GM21717 (cell line): ENCODE data around the gene HLA-DRA.

Experiments used
- ATAC-seq: cut with Tn5 transposase; IDR thresholded peaks from one replicate; pipeline ENCODE4 v1.9.1; 2021; ENCODE audit warnings: mild to moderate bottlenecking, moderate library complexity; ENCODE audit not compliant: unreplicated experiment

HLA-DRA gene

DNA sequence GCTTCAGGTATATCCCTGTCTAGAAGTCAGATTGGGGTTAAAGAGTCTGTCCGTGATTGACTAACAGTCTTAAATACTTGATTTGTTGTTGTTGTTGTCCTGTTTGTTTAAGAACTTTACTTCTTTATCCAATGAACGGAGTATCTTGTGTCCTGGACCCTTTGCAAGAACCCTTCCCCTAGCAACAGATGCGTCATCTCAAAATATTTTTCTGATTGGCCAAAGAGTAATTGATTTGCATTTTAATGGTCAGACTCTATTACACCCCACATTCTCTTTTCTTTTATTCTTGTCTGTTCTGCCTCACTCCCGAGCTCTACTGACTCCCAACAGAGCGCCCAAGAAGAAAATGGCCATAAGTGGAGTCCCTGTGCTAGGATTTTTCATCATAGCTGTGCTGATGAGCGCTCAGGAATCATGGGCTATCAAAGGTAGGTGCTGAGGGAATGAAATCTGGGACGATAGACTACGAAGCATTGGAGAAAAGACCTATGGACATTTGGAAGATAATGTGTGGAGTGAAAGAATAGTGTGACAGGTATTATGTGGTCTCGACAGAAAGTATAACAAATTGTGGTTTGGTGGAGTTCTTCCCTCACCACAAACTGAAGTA is at the start of gene HLA-DRA:
Gene HLA-DRA (plus strand): TSS at position 286 of the 613 bp plus-strand sequence. CDS start 64 bp downstream, at position 350.
- peak; percentile 58 for ATAC-seq

DNA sequence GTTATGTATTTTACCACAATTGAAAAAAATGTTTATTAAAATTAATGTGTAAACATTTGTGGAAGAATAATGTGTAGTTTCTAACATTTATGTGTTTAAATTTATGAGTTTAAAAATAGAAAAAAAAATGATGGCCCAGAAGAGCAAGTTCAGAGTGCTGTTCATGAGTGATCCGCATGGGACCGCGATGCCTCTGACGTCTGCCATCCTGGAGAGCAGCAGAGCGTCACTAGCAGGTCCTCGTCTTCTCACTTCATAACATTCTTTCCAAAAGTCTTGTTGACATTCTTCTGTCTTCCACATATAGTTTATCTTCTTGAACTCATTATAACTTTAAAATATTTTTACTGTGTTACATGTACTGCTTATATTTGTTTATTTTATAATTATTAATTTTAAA is 48.2 kb upstream of the HLA-DRA start:
- ATAC-seq: no peak

DNA sequence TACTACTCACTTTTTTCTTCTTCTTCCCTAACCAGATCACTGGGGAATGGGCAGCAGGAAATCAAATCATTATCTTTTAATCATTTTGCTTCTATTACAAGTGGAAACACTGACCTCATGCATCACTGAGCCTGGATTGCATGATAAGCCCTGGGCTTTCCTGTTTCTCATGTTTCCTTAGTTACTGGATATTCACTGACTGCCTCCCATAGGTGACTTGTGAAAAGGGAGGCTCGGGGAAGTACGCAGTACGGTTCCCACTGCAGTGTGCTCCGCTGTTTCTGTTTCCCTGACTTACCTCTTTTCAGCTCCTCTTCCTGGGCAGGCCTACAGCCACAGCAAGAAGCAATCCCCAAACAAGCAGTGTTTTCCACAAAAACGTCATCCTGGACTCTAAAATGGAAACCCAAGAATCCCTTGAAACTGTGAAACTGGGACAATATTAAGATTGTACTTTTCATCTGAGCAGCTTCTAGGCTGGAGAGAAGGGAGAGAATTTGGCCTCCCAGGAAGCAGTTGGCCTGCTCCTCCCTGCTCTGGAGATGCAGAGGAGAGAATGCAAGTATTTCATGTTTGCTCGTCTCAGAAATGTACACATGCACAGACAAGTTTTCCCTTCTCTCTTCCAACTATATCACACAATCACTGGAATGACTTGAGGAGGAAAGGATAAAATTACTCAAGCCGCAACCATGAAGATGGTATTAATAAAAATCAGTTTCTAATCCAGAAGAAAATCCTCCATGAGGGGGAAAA is 45.8 kb upstream of the HLA-DRA start:
- ATAC-seq: no peak

DNA sequence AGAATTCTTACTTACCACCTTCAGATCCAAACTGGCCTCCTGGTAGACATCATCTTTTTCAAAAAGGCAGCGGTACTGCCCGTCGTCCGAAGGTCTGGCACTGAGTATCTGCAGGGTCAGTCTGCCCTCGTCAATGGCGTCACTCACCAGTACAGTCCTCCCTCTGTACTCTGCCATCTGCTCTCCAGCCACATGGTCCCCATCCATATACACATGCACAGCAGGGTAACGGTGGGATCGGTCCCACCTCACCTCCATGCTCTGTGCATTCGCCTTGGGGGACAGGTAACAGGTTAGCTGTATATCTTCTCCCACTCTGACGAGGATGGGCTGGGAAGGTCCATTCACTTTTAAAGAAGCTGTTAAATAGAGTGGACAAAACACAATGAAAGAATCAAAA is 43.7 kb upstream of the HLA-DRA start:
- ATAC-seq: no peak

DNA sequence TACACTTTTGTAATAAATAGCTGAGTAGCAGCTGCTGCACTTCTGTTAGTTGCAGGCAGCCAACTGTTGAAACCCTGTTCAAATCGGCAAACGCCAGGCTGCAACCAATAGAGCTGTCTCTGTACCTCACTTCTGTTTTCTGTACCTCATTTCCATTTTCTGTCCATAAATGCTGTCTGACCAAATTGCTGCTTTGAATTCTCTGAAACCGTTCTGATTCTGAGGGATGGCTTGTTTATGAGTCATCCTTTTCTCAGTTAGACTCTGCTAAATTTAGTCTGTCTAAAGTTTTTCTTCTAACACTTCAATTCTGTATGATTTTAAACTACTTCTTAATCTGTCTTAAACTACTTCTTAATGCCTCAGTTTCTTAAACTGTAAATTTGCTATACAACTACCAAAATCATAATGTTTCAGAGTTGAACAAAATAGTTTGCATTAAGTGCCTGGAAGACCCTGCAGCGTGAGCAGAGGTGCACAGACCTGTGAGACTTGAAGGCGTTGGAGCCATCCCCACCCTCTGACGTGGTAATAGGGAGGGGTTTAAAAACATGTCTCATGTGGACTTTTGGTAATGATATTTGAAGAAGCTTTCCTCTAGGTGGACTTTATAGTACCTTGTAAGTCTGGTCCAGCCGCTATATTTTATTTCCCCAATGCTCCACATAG is 42.3 kb upstream of the HLA-DRA start:
- peak; percentile 71 for ATAC-seq

DNA sequence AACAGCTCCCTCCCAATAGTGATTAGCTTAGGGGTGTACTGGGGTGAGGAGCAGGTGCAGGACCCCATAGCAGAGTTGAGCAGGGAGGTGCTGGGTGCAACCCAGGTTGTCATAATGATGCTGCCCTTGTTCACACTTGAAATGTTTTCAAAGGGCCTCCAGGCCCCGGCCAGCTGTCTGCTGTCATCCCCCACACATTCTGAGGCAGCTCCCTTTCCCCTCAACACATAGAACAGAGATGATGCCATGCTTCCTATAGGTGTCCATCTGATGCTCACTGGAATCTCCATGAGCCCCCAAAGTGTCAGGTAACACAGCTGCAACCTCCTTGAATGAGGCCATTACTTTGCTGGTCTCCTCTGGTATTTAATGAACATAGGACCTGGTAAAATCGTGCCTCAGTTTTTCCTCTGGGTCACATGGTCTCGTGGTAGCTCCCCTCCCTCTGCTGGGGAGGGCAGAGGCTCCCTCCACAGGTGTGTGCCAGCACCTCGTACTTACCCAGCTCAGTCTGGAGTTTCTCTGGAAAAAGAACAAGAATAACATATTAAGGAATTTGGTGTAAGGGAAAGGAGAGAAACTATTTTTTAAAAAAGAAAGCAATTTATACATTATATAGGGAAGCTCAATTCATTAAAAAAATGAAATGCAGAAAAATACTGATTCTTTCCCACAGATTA is 38.3 kb upstream of the HLA-DRA start:
- no peak for ATAC-seq

DNA sequence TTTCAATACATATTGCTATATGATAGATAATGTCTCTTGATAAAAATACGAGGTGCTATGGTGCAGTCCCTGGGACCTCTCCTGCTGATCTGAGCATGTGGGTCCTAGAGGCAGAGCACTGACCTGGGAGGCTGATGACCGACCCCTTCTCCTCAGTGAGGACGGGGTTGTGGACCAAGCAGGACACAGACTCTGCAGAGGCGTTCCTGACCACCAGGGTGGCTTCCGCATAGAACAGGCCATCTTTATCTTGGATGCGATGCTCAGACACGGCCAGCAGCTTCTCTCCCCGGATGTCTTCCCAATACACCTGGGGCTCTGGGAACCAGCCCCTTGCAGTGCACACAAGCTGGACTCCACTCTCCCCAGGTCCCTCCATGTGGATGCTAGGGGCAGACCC is 36.9 kb upstream of the HLA-DRA start:
- ATAC-seq: no peak

DNA sequence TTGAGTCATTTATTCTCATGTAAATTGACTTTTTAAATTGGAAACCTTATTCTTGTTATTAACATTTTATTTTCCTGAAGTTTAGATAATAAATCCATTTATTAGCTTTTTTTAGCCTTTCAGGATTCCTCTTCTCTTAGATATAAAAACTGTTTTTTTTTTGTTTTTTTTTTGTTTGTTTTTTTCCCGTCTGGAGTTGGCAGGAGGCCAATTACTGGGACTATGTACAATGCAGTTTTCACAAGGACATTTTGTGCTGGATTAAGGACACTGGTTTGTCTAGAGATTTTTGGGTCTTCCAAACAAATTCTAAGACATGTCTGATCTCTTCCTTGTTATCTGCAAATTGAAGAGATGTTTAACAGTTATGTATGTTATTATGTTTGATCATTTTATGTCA is 34.0 kb upstream of the HLA-DRA start:
- ATAC-seq: no peak

DNA sequence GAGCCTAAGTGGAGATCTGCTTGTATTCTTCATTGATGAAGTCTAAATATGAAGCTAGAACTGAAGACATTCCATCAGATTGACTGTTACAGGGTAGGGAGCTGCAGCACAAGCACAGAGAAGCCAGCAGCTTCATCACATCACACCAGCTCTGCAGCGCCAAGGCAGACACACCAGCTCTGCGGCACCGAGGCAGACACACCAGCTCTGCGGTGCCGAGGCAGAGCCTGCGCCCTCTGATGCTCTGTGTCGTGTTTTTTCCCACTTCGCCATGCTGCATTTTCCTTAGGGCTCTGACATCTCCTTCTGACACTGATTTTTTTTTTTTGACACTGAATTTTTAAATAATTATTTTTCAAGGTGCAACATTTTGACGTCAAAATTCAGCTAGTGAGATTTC is 33.5 kb upstream of the HLA-DRA start:
- ATAC-seq: no peak

DNA sequence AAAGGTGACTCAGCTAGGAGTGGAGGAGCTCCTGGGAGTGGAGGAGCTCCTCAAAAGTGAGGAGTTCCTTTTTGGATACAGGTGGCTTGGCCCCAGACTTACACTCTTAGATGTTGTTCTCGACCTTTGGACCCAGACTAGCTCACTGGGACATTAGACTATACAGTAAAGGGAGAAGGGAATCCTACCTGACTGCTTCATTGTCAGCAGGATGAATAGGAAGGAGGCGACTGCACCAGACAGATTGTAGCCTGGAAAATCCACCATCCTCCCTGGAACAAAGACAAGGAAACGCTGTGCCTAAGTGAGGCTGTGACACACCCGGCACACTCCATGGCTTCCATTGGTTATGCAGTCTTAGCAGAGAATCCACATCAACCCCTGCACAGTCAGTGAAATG is 32.8 kb upstream of the HLA-DRA start, which contains the start of gene BTNL2:
Gene BTNL2 (minus strand): TSS at position 325 of the 400 bp plus-strand sequence. CDS start 58 bp downstream, at position 267.
- no peak for ATAC-seq

DNA sequence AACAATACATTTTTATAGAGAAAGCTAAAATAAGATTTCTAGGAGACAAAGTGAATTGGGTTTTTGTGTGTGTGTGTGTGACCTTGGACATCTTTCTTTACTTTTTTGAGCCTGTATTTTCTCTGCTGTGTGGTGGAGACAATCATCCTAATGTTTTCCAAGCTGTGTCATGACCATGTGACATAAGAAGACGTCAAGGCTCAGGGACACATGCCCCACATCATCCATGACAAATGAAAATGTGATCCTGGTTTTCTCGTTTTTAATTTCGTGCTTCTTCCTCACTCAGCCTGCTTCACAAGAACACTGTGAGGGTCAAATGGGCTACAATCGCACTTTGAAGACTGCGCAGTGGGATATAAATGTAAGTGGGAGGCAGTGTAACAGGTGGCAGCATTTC is 28.8 kb upstream of the HLA-DRA start:
- ATAC-seq: no peak

DNA sequence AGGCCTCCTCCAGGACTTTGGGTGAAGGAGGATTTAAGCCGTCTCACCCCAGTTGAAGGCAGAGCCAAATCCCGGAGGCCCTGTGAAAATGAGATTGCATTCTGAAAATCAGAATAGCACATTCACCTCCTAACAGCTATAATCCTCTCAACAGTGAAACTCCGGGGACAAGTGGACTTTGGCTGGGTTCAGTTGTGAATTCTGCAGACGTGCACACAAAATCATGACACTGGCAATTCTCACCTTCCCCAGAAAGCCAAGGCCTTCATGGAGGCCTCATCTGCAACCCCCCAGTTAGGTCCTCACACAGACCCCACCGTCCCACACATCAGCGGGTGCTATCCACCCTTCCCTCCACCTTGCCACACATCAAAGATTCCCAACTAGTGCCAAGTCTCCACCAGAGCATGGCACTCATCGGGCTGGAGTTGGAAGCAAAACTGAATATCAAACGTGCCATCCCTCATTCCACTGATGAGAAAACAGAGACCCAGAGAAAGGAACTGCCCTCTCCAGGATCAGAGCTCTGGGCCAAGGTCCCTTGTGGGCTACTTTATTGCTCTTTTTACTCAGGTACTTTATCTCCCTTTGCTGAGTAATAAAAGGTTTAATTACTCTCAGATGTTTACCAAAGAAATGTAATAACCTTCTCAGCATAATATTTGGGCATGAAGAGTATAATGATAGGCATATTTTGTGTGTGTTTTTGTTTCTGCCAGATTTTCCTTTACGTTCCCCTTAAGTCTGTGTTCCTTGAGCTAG is 27.9 kb upstream of the HLA-DRA start:
- no peak for ATAC-seq

DNA sequence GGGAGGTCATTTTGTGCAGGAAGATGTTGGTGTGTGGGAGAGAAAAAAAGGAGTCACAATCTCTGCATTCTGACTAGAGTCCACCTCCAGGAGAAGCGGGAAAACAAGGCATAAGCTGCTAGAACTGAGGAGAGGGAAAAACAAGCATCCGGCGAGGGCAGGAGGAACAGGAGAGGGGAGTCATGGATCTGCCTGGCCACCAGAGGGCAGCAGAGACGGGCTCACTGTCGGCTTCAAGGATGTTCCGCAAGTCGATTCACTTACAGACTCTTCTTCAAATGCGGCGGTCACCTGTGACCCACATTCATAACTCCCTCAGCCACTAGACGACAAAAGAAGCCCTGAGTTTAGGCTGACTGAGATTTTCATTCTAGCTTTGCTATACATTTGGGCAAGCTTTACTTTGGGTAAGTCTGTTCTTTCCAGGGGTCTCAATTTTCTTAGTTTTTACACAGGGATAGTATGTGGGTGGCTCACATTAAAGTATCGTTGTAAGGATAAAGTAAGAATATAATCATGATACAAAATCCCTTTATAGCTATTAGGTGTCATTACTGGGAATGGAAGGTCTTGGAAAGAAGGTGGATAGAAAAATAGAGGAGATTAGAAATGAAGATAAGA is 26.1 kb upstream of the HLA-DRA start:
- no peak for ATAC-seq

DNA sequence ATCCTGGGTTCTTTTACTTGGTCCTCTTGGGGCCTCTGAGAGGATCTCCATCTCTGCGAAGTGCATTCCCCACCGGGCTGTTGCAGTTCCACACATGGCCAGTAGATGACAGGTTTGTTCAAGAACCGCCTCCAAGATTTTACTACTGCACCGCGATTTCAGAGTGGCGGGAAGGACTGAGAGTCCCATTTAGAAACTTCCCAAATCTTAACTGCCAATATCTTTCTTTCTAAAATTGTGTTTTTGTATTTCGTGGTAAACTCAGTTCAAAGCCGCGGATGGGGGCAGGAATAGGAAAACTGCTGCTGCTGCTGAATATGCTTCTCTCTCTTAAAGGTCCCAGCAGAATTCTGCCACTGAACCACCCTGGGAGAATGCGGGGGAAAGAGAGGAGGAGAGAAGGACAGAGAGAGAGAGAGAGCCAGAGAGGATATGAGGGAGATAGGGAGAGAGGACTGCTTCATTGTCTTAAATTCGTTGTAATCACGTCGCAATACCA is 24.1 kb upstream of the HLA-DRA start:
- no peak for ATAC-seq

DNA sequence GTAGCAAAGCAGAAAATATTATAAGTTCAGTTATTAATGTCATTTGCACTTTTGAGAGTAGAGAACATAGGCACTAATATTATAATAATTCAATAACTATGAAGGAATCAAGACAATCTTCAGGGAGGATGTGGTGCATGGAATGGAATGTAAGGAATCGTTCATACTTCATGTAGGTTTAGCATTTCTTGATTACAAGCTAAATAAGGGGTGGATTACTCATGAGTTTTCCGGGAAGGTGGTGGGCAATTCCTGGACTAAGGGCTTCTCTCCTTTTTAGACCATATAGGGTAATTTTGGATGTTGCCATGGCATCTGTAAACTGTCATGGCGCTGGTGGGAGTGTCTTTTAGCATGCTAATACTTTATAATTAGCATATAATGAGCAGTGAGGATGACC is 23.7 kb upstream of the HLA-DRA start:
- ATAC-seq: no peak

DNA sequence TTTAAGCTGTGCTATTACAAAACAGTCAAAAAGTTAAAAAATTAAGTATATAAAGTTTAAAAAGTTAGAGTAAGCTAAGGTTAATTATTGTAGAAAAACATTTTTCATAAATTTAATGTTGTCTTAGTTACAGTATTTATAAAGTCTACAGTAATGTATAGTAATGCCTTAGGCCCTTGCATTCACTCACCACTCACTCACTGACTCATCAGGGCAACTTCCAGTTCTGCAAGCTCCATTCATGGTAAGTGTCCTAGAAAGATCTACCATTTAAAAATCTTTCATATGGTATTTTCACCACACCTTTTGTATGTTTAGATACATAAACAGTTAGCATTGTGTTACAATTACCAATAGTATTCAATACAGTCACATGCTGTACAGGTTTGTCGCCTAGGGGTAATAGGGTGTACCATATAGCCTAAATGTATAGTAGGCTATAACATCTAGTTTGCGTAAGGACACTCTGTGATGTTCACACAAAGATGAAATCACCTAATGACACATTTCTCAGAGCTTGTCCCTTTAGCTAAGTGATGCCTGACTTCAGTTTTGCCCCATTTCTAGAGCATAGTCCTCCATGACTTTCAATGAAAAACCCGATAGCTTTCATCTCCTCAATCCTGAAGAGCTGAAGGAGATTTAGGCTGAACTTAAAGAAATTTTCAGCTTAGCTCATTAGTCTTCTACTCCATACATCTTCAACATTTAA is 14.9 kb upstream of the HLA-DRA start:
- ATAC-seq: no peak

DNA sequence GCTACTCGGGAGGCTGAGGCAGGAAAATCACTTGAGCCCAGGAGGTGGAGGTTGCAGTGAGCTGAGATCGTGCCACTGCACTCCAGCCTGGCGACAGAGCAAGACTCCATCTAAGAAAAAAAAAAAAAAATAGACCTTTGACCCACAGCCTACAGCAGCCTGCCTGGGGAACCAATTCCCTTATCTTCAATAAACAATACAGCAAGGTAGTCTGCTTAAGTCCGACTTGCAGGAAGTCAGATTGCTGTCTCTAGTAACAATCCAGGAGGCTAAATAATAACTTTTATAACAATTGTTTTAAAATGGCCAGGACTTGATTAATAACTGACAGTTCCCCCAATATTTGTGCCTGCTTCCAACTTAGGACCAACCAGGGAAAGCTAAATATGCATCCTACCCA is 13.3 kb upstream of the HLA-DRA start:
- no peak for ATAC-seq

DNA sequence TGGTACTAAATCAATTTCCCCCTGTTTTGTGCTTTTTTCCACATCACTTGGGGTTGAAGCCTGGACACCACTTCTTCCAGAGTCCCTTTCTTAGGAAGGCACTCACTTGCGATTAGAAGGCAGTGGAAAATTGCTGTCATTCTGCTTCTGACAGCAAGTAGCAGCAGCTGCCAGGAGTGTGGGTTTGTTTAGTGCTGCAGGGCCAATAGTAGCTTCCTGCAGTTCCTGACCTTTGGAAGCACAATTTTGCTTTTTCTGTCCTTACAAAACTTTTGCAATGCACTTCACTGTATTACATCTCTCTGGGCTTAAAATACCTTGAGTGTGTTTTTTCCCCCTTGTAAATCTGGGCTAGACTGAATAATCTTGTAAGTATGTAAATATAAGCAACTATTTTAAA is 12.5 kb upstream of the HLA-DRA start:
- ATAC-seq: no peak

DNA sequence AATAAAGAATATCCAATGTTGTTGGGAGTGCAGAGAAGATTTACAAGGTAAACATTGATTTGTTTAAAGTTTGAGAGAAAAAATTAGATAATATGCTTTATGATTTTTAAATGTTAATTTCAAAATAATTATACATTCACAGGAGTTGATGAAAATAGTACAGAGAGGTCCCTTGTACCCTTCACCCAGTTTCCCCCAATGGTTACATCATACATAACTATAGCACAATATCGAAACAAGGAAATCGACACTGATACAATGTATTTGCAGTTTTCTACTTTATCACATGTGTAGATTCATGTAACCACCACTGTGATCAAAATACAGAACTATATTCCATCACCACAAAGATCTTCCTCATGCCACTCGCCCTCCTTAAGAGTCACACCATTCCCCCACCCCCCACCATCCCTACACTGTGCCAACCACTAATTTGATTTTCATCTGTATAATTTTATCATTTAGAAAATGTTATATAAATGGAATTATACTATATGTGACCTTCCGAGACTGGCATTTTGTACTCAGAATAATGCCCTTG is 11.7 kb upstream of the HLA-DRA start:
- no peak for ATAC-seq
